Osteocyte (in vitro differentiated cells): ENCODE data around the gene MARK4. TPM values are rescaled to one million over a fixed set of nuclear protein-coding genes. Genes with fewer than 3 reads are reported as not detected.

Source experiments
- DNase-seq: peaks from one replicate; pipeline ENCODE4 v3.0.0; 2021; ENCODE audit warnings: mixed read lengths; ENCODE audit not compliant: unreplicated experiment; ENCODE audit errors: extremely low spot score
- H3K27ac Mint-ChIP-seq: one replicate; pipeline ENCODE4 v1.8.0; 2021; ENCODE audit warnings: mild to moderate bottlenecking, mixed read lengths; ENCODE audit not compliant: unreplicated experiment
- H3K27me3 Mint-ChIP-seq: one replicate; pipeline ENCODE4 v1.8.0; 2021; ENCODE audit warnings: mixed read lengths; ENCODE audit not compliant: unreplicated experiment
- H3K36me3 Mint-ChIP-seq: one replicate; pipeline ENCODE4 v1.8.0; 2021; ENCODE audit warnings: mixed read lengths; ENCODE audit not compliant: unreplicated experiment
- H3K4me1 Mint-ChIP-seq: one replicate; pipeline ENCODE4 v1.8.0; 2021; ENCODE audit warnings: mixed read lengths; ENCODE audit not compliant: unreplicated experiment
- H3K4me3 Mint-ChIP-seq: one replicate; pipeline ENCODE4 v1.8.0; 2021; ENCODE audit warnings: mild to moderate bottlenecking, moderate library complexity, mixed read lengths; ENCODE audit not compliant: unreplicated experiment
- H3K9me3 Mint-ChIP-seq: one replicate; pipeline ENCODE4 v1.8.0; 2021; ENCODE audit warnings: mixed read lengths; ENCODE audit not compliant: unreplicated experiment
- CTCF ChIP-seq: fragments of 200-600 bp; sonication (generic); IDR thresholded peaks from 2 replicates; pipeline ENCODE4 v1.5.0; 2021; ENCODE audit warnings: antibody characterized with exemption, mild to moderate bottlenecking, moderate library complexity
- total RNA-seq: library from RNA; stranded (reverse); gene quantifications from 2 replicates; pipeline ENCODE4 v1.2.1, GENCODE V29; 2021

Gene MARK4
- total RNA-seq, 1 donor from 2014 or later, result 61.2 TPM

- H3K27ac Mint-ChIP-seq, result no peak overlapping the region
- peaks cover 28% of the 10 kb centered on the region for H3K4me1 Mint-ChIP-seq
- no peak for DNase-seq
- no peak overlapping the region for H3K4me3 Mint-ChIP-seq
- TF ChIP-seq CTCF, result no peak
- H3K27me3 Mint-ChIP-seq, result no peaks in the 10 kb centered on the region
- H3K9me3 Mint-ChIP-seq, result no peaks in the 10 kb centered on the region
- H3K36me3 Mint-ChIP-seq, result peaks cover under 1% of the 10 kb centered on the region
Measured at GRCh38 chr19:45255611-45256157, 4.6 kb downstream of the MARK4 start.

- Mint-ChIP-seq H3K9me3 (no peaks in the 10 kb centered on the region), H3K4me3 (no peak overlapping the region), H3K36me3 (peaks cover 5% of the 10 kb centered on the region), H3K27me3 (no peaks in the 10 kb centered on the region), H3K27ac (no peak overlapping the region), H3K4me1 (peaks cover 27% of the 10 kb centered on the region)
- no peak for DNase-seq
- TF ChIP-seq CTCF, result no peak
Measured at GRCh38 chr19:45256836-45257235, 5.8 kb downstream of the MARK4 start.

GRCh38 chr19:45258862-45259261 lies 7.8 kb downstream of the MARK4 start:
- TF ChIP-seq CTCF, result no peak
- Mint-ChIP-seq H3K4me3 (no peak overlapping the region), H3K36me3 (peaks cover 5% of the 10 kb centered on the region), H3K27ac (no peak overlapping the region), H3K27me3 (no peaks in the 10 kb centered on the region), H3K4me1 (peaks cover 8% of the 10 kb centered on the region), H3K9me3 (no peaks in the 10 kb centered on the region)
- no peak for DNase-seq

GRCh38 chr19:45262570-45262969 lies 11.5 kb downstream of the MARK4 start:
- Mint-ChIP-seq H3K9me3 (no peaks in the 10 kb centered on the region), H3K27ac (no peak overlapping the region), H3K27me3 (no peaks in the 10 kb centered on the region), H3K36me3 (peaks cover 7% of the 10 kb centered on the region), H3K4me3 (no peak overlapping the region), H3K4me1 (peaks cover 2% of the 10 kb centered on the region)
- no peak for TF ChIP-seq CTCF
- DNase-seq, result no peak

- Mint-ChIP-seq H3K36me3 (peaks cover 7% of the 10 kb centered on the region), H3K9me3 (no peaks in the 10 kb centered on the region), H3K4me1 (peaks cover 2% of the 10 kb centered on the region), H3K27ac (no peak overlapping the region), H3K4me3 (no peak overlapping the region), H3K27me3 (no peaks in the 10 kb centered on the region)
- TF ChIP-seq CTCF, result no peak
- DNase-seq, result no peak
Measured at GRCh38 chr19:45263013-45263412, 11.9 kb downstream of the MARK4 start.
